ENCODE measurements around the gene ANGPTL3.

The ANGPTL3 gene

GRCh38 chr1:62637392-62638105 lies 40.2 kb downstream of the ANGPTL3 start:
- DNase-seq: no peak

- DNase-seq: no peak
Measured at GRCh38 chr1:62643283-62643682, 46.0 kb downstream of the ANGPTL3 start.

- no peak for DNase-seq
Measured at GRCh38 chr1:62652387-62652786, 55.1 kb downstream of the ANGPTL3 start.

GRCh38 chr1:62654744-62655143 lies 57.4 kb downstream of the ANGPTL3 start:
- DNase-seq: no peak

Data from DMS 273 treated with DMSO at 0.1 percent for 48 hours (cell line).